ENCODE measurements around the gene NUMA1. TPM values are rescaled to one million over a fixed set of nuclear protein-coding genes. Genes with fewer than 3 reads are reported as not detected.
A peak's percentile ranks its signal among the peaks of the same experiment; 100 is the strongest.

The NUMA1 gene
- total and polyA plus RNA-seq, 9 of the 15 experiments (the other 6 are each of a cell fraction or from before 2014, with no cell fraction given) = 4.1 to 104 (median 51.2) TPM

DNA sequence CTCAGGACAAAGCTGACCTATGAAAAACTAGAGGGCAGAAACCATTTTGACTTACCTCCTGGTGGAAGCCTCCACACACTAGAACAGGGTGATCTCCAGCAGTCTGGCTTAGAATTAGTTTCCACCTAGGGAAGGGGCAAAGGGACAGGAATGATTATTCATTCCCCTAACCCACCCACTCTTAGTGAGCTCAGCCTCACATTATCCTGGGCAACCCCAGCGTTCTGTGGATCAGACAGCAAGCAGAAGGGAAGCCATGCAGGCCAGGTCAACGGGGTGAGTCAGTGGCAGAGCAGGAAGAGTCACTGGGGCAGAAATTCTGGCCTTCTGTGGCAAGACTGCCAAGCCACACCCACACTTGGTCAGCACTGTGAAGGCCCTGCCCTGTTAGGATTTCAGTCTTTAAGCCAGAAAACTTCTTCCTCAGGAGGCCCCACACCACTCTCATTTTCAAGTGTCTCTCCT lies 10.5 kb downstream of the NUMA1 start (continued):
- TF ChIP-seq GABPA (tag; conservative IDR thresholded peaks at IDR 0.05; ENCODE audit: low read depth) (0 out of 2 replicates have a peak, but pooled peaks have one; percentile 24), ZBTB9 (CRISPR knock-in tag; IDR thresholded peaks at IDR 0.05) (peak; percentile 89), RAD21 (CRISPR knock-in tag; conservative IDR thresholded peaks at IDR 0.05 in 1 of 2, IDR thresholded peaks at IDR 0.05 in 1 of 2) (no peak), OTX1 (CRISPR knock-in tag; IDR thresholded peaks at IDR 0.05) (0 out of 2 replicates have a peak, but pooled peaks have one; percentile 22), CBX3 (IDR thresholded peaks at IDR 0.05; ENCODE audit: borderline replicate concordance in 1 of 2, low read length in 2 of 2) (no peak), NELFE (IDR thresholded peaks at IDR 0.05; ENCODE audit: insufficient read depth, insufficient read length) (no peak), CEBPG (CRISPR knock-in tag; IDR thresholded peaks at IDR 0.05) (no peak), CEBPG (tag; conservative IDR thresholded peaks at IDR 0.05 in 1 of 2, IDR thresholded peaks at IDR 0.05 in 1 of 2) (no peak), KDM1A (IDR thresholded peaks at IDR 0.05) (no peak), SMARCA5 (IDR thresholded peaks at IDR 0.05) (no peak), RBM17 (IDR thresholded peaks at IDR 0.05; ENCODE audit: borderline replicate concordance, low read depth, low read length) (no peak), DEAF1 (CRISPR knock-in tag; IDR thresholded peaks at IDR 0.05) (no peak), ZNF175 (CRISPR knock-in tag; IDR thresholded peaks at IDR 0.05; ENCODE audit: low read depth) (peak; percentile 93), NFXL1 (CRISPR knock-in tag; IDR thresholded peaks at IDR 0.05) (no peak), ATF4 (CRISPR knock-in tag; IDR thresholded peaks at IDR 0.05) (peak; percentile 51; the same call in 1 of the 2 replicates)
- TF ChIP-seq, protein P1, sequence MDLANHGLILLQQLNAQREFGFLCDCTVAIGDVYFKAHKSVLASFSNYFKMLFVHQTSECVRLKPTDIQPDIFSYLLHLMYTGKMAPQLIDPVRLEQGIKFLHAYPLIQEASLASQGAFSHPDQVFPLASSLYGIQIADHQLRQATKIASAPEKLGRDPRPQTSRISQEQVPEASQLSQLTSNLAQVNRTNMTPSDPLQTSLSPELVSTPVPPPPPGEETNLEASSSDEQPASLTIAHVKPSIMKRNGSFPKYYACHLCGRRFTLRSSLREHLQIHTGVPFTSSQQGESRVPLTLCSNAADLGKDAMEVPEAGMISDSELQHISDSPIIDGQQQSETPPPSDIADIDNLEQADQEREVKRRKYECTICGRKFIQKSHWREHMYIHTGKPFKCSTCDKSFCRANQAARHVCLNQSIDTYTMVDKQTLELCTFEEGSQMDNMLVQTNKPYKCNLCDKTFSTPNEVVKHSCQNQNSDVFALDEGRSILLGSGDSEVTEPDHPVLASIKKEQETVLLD (IDR thresholded peaks at IDR 0.05) = no peak
- TF ChIP-seq, protein P2, sequence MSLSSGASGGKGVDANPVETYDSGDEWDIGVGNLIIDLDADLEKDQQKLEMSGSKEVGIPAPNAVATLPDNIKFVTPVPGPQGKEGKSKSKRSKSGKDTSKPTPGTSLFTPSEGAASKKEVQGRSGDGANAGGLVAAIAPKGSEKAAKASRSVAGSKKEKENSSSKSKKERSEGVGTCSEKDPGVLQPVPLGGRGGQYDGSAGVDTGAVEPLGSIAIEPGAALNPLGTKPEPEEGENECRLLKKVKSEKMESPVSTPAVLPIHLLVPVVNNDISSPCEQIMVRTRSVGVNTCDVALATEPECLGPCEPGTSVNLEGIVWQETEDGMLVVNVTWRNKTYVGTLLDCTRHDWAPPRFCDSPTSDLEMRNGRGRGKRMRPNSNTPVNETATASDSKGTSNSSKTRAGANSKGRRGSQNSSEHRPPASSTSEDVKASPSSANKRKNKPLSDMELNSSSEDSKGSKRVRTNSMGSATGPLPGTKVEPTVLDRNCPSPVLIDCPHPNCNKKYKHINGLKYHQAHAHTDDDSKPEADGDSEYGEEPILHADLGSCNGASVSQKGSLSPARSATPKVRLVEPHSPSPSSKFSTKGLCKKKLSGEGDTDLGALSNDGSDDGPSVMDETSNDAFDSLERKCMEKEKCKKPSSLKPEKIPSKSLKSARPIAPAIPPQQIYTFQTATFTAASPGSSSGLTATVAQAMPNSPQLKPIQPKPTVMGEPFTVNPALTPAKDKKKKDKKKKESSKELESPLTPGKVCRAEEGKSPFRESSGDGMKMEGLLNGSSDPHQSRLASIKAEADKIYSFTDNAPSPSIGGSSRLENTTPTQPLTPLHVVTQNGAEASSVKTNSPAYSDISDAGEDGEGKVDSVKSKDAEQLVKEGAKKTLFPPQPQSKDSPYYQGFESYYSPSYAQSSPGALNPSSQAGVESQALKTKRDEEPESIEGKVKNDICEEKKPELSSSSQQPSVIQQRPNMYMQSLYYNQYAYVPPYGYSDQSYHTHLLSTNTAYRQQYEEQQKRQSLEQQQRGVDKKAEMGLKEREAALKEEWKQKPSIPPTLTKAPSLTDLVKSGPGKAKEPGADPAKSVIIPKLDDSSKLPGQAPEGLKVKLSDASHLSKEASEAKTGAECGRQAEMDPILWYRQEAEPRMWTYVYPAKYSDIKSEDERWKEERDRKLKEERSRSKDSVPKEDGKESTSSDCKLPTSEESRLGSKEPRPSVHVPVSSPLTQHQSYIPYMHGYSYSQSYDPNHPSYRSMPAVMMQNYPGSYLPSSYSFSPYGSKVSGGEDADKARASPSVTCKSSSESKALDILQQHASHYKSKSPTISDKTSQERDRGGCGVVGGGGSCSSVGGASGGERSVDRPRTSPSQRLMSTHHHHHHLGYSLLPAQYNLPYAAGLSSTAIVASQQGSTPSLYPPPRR (CRISPR knock-in tag; IDR thresholded peaks at IDR 0.05; ENCODE audit: borderline replicate concordance) = no peak

Measured in K562 (cell line).